Fibroblast of the conjunctiva (primary cell): Measurements from ENCODE around the gene CASTOR2.
"Not testable (repeated sequence)": the region's sequence is repeated elsewhere in the genome, so short reads cannot be mapped to it uniquely, and the experiment has no call there.

Experiments
- DNase-seq: peaks from one replicate; pipeline ENCODE4 v3.0.0-alpha.2; 2010; ENCODE audit warnings: low read depth

Gene CASTOR2

GRCh38 chr7:74994869-74995543 is 30.5 kb downstream of the CASTOR2 start:
- not testable (repeated sequence) for DNase-seq

DNA sequence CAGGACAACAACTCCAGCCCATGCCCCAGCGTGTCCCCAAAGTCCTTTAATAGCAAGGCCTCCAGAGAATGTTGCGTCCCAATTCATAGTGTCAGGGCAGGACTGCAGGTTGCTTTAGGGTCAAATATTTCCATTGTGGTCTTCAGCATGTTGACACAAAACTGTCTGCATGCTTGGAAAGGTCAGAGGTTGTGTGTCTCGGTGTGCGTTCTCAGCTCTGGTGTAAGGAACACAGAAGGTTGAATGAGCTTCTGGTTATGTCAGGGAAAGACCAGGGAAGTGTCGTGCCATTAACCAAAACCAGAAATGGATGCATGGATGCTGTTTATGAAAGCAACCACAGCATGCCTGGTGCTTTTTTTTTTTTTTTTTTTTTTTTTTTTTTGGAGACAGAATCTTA is 31.9 kb downstream of the CASTOR2 start:
- not testable (repeated sequence) for DNase-seq

DNA sequence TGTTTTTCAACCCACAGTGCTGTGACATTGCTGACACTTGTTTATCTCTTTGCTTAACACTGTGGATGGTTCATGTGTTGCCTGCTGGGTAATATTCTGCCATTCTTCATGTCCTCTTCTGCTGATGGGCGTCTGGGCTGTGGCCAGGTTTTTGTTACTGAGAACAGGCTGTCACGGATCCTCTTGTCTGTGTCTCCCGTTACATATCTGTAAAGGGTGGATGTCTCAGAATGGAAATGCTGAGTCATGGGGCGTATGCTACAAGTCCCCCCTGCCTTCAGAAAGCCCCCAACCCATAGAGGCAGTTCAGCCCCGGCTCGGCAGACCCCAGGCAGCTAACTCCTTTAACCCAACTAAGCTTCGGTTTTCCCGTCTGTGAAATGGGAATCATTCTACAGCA is 33.3 kb downstream of the CASTOR2 start:
- peak; percentile 18 for DNase-seq

- DNase-seq, result not testable (repeated sequence)
These were observed 36.9 kb downstream of the CASTOR2 start for GRCh38 chr7:75001356-75001755.

DNA sequence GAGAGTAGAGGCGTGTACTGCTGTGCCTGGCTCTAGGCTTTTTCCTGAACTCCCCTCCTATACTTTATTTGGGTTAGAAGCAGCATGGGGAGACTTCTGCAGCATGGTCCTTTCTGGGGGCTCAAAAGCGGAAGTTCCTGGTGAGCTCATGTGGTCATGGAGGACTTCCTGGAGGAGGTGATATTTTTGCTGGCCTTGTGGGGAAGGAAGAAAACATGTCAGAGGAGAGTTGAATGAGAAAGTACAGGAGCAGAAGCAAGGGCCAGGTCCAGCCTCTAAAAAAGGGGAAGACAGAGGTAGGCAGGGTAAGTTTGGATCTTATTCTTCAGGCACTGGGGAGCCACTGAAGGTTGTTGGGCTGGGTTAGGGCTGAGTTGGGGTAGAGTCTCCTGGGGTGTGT is 45.5 kb downstream of the CASTOR2 start:
- DNase-seq, result no peak

- DNase-seq, result no peak
These were observed 53.3 kb downstream of the CASTOR2 start for GRCh38 chr7:75017832-75018231.

- DNase-seq, result no peak
These were observed 54.3 kb downstream of the CASTOR2 start for GRCh38 chr7:75018570-75019364.

DNA sequence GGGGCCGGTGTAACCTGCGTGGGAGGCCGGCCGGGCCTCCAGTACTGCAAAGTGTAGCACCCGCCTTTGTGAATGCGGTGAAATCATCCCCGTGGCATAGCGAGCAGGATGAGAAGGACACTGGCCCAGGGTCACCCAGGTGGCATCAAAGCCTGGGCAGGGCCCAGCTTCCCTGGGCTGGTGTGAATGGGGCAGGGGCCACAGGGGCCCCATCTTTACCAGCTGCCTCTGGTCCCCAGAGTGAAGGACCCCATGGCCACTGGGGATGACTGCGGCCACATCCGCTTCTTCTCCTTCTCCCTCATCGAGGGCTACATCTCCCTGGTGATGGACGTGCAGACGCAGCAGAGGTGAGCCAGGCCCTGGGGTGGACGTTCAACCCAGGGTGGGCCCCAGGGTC is 55.3 kb downstream of the CASTOR2 start:
- no peak for DNase-seq

DNA sequence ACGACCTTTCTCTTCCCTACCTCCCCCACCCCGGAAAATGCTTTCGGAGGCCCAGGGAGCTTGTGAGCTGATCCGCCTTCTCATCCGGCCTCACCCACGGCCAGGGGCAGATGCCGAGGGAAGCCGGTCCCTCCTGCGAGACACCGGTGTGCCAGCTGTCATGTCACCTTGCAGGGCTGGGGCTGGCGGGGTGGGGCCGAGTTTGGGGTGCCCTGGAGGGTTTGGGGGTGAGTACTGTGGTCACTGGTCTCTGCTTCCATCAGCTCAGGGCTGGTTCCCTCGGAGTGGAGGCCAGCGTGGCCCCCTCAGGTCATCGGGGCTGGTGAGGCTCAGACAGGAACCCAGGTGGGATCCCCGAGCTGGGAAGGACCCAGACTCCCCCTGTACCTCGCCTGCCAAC is 60.4 kb downstream of the CASTOR2 start:
- no peak for DNase-seq

- no peak for DNase-seq
These were observed 63.8 kb downstream of the CASTOR2 start for GRCh38 chr7:75028299-75028698.

DNA sequence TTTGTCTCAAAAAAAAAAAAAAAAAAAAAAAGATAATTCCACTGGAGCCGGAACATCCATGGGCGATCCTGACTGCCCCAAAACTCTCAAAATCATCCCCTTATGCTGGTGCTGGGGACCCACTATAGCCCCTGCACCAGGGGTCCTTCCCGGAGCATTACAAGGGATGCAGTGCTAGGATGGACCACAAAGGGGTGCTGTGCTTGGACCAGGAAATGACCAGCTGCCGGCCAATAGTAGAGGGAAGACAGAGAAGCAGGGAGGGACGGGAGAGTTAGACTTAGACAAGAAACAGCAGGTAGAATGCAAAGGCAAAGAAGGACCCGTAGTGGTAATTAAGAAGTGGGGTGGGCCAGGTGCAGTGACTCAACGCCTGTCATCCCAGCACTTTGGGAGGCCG is 68.6 kb downstream of the CASTOR2 start:
- DNase-seq, result no peak

DNA sequence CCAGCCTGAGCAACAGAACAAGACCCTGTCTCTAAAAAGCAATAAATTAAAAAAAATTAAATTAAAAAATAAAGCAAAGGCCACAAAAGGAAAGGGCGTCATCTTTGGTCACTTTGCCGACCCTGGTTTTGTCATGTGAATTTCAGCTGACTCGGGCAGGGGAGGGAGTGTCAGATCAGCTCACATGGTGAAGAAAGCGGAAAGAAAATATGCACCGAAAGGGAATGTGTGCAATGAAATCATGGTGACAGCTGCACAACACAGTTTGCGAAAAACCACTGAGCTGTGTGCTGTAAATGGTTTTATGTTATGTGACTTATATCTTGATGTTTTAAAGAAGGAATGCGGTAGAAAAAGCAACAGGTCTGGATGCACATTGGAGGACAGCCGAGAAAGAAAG is 69.3 kb downstream of the CASTOR2 start:
- DNase-seq, result no peak

GRCh38 chr7:75038508-75038907 is 74.0 kb downstream of the CASTOR2 start:
- no peak for DNase-seq

DNA sequence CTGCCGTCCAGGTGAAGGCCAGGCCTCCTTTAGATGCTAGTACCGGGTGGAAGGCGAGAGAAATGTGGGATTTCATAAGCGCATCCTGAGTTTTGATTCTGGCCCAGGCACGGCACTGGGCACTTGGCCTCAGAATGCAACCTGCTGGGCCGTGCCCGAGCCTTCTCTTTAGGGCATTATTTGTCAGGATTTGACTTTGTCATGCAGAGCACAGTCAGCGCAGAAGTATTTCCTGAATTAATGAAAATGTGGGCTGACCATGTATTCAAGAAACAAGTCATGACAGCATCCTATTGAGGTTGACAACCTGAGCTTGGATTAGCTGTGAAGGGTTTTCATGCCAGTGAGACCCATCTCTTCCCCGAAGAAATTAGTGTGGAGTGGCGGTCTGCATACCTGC is 74.7 kb downstream of the CASTOR2 start:
- DNase-seq, result no peak

DNA sequence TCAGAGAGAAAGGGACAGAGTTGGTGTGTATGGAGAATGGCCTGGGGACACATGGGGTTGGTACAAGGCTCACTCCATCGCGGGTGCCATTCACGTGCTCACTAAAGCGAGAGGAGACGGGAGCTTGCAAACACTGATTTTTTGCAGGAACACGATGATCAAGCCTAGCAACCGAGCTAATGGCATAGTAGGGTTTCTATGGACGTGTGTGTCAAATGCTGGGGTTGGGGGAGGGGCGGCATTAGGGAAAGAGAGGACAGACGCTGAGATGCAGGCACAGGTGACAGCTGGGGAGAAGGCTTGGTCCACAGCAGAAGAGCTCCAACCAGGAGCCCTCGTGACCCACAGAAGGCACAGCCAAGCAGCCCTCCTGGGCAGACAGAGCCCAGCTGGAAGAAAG is 75.2 kb downstream of the CASTOR2 start:
- no peak for DNase-seq

DNA sequence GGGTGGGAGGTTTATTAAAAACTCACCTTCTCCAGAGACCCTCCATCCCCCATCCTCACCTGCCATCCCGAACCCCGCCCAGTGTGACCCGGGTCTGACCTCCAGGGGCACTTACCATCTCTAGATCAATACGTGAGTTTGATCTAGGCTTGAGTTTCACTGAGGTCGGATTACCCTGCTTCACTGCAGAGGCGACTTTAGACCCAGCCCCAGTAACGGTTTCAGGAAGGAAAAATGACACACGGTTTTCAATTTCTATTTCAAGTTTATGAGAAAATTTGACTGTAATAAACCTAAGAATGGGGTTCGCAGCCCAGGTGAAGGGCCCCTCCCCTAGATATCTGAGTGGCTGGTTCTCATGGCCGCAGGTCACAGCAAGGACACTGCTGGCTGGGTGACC is 76.0 kb downstream of the CASTOR2 start:
- DNase-seq, result no peak

GRCh38 chr7:75042286-75042685 is 77.8 kb downstream of the CASTOR2 start:
- no peak for DNase-seq

- no peak for DNase-seq
These were observed 78.6 kb downstream of the CASTOR2 start for GRCh38 chr7:75042831-75043703.

- no peak for DNase-seq
These were observed 81.4 kb downstream of the CASTOR2 start for GRCh38 chr7:75045881-75046280.

- no peak for DNase-seq
These were observed 84.2 kb downstream of the CASTOR2 start for GRCh38 chr7:75048435-75049379.

DNA sequence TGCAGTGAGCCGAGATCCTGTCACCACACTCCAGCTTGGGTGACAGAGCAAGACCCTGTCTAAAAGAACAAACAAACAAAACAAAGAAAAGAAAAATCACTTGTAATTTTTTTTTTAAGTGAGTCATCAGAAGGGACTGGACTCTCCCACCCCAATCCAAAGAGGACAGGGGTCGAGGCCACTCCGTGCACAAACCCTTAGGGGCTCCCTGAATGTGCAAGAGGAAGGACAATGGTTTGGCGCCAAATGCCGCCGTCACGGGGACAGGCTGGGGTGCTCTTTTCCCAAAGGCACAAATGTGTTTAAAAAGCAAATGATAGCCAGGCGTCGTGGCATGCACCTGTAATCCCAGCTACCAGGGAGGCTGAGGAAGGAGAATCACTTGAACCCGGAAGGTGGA is 85.3 kb downstream of the CASTOR2 start:
- no peak for DNase-seq

DNA sequence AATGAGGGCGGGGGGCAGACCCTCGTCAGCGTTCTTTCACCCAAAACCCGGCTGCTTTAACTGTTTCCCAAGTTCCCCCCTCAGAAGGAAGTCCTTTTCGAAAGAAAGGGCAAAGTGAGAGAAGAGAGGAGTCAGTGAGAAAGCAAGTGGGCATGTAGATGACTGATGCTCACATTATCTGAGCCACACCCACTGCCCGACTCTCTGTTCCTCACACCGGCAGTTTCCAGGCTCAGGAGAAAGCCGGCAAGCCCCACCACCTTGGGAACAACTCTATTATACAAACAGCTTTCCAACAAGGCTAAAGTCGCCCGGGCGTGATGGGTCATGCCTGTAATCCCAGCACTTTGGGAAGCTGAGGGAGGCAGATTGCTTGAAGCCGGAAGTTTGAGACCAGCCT is 86.0 kb downstream of the CASTOR2 start:
- DNase-seq, result no peak
